ENCODE data around the gene MALT1.

MALT1 gene

GRCh38 chr18:58780045-58780444 lies 108.8 kb downstream of the MALT1 start:
- DNase-seq: no peak

GRCh38 chr18:58781627-58782194 lies 110.4 kb downstream of the MALT1 start:
- DNase-seq: peak; percentile 67 to 68

GRCh38 chr18:58784601-58785137 lies 113.4 kb downstream of the MALT1 start:
- DNase-seq: no peak

GRCh38 chr18:58785171-58785805 lies 114.0 kb downstream of the MALT1 start:
- DNase-seq: no peak

GRCh38 chr18:58785870-58786269 lies 114.6 kb downstream of the MALT1 start:
- no peak for DNase-seq

- DNase-seq: no peak
These were observed 116.4 kb downstream of the MALT1 start for GRCh38 chr18:58787536-58788149.

- DNase-seq: no peak
These were observed 117.2 kb downstream of the MALT1 start for GRCh38 chr18:58788470-58788869.

- no peak for DNase-seq
These were observed 118.0 kb downstream of the MALT1 start for GRCh38 chr18:58788971-58789875.

- DNase-seq: no peak
These were observed 118.6 kb downstream of the MALT1 start for GRCh38 chr18:58789876-58790240.

- DNase-seq: no peak
These were observed 120.8 kb downstream of the MALT1 start for GRCh38 chr18:58792086-58792485.

GRCh38 chr18:58793361-58793760 lies 122.1 kb downstream of the MALT1 start:
- DNase-seq: no peak

- no peak for DNase-seq
These were observed 125.0 kb downstream of the MALT1 start for GRCh38 chr18:58796220-58796619.

- DNase-seq: no peak
These were observed 129.3 kb downstream of the MALT1 start for GRCh38 chr18:58800582-58800981.

- DNase-seq: no peak
These were observed 131.7 kb downstream of the MALT1 start for GRCh38 chr18:58802959-58803358.

GRCh38 chr18:58803978-58804377 lies 132.7 kb downstream of the MALT1 start:
- DNase-seq: no peak

All from stimulated activated CD4-positive, alpha-beta T cell treated with anti-CD3 and anti-CD28 coated beads, Interleukin-2, amount 100 ng/mL, for 48 hours (primary cell).